GM23338 (cell line): ENCODE results near the gene YWHAQ. TPM values are rescaled to one million over a fixed set of nuclear protein-coding genes. Genes with fewer than 3 reads are reported as not detected.

ENCODE experiments used
- ATAC-seq: fragments of 200-7000 bp; cut with Tn5 transposase; 3 replicates; pipeline ENCODE4 v1.9.1; 2020
- DNase-seq: peaks from one replicate; pipeline ENCODE4 v3.0.0-alpha.2; 2015; ENCODE audit warnings: low spot score
- H2AFZ ChIP-seq: fragments of 200-600 bp; sonication (generic); 2 replicates; pipeline ENCODE4 v1.8.0; 2016; ENCODE audit warnings: antibody characterized with exemption, mild to moderate bottlenecking, moderate library complexity
- H3F3A ChIP-seq: fragments of 200-600 bp; sonication (generic); replicated peaks from 2 replicates; pipeline ENCODE4 v1.8.0; 2017; ENCODE audit warnings: antibody characterized with exemption, mixed run types, low read depth
- H3K27ac ChIP-seq: fragments of 200-600 bp; sonication (generic); 2 replicates; pipeline ENCODE4 v1.6.1; 2016; ENCODE audit warnings: low read depth
- H3K27me3 ChIP-seq: fragments of 200-600 bp; sonication (generic); 2 replicates; pipeline ENCODE4 v1.8.0; 2016; ENCODE audit warnings: mild to moderate bottlenecking, mixed run types, moderate library complexity; ENCODE audit not compliant: insufficient read depth
- H3K36me3 ChIP-seq: fragments of 200-600 bp; sonication (generic); 2 replicates; pipeline ENCODE4 v1.8.0; 2016; ENCODE audit warnings: mild to moderate bottlenecking; ENCODE audit not compliant: insufficient read depth
- H3K4me1 ChIP-seq: fragments of 200-600 bp; sonication (generic); 2 replicates; pipeline ENCODE4 v1.8.0; 2016; ENCODE audit warnings: mild to moderate bottlenecking, moderate library complexity; ENCODE audit not compliant: insufficient read depth
- H3K4me2 ChIP-seq: fragments of 200-600 bp; sonication (generic); 2 replicates; pipeline ENCODE4 v1.7.1; 2017; ENCODE audit warnings: mixed run types
- H3K4me3 ChIP-seq: fragments of 200-600 bp; sonication (generic); 2 replicates; pipeline ENCODE4 v1.6.1; 2016; ENCODE audit warnings: mixed run types
- H3K79me2 ChIP-seq: fragments of 200-600 bp; sonication (generic); replicated peaks from 2 replicates; pipeline ENCODE4 v1.8.0; 2017; ENCODE audit warnings: mild to moderate bottlenecking; ENCODE audit not compliant: insufficient read depth
- H3K9me2 ChIP-seq: fragments of 200-600 bp; sonication (generic); 2 replicates; pipeline ENCODE4 v1.8.0; 2017; ENCODE audit not compliant: insufficient read depth
- H4K20me1 ChIP-seq: fragments of 200-600 bp; sonication (generic); replicated peaks from 2 replicates; pipeline ENCODE4 v1.8.0; 2017; ENCODE audit warnings: mild to moderate bottlenecking; ENCODE audit not compliant: insufficient read depth
- H3K27ac Mint-ChIP-seq: 2 replicates; pipeline ENCODE4 v1.8.0; 2020; ENCODE audit warnings: inconsistent platforms, mild to moderate bottlenecking, moderate library complexity, mixed read lengths
- H3K27me3 Mint-ChIP-seq: 3 replicates; pipeline ENCODE4 v1.8.0; 2022; ENCODE audit warnings: low read depth, mild to moderate bottlenecking, moderate library complexity, mixed read lengths, inconsistent platforms; ENCODE audit not compliant: insufficient read depth, poor library complexity
- H3K36me3 Mint-ChIP-seq: 3 replicates; pipeline ENCODE4 v1.8.0; 2021; ENCODE audit warnings: low read depth, mild to moderate bottlenecking, inconsistent platforms, moderate library complexity, mixed read lengths
- H3K4me1 Mint-ChIP-seq: 3 replicates; pipeline ENCODE4 v1.8.0; 2020; ENCODE audit warnings: mild to moderate bottlenecking, inconsistent platforms, mixed read lengths
- H3K4me3 Mint-ChIP-seq: 3 replicates; pipeline ENCODE4 v1.8.0; 2021; ENCODE audit warnings: moderate library complexity, mild to moderate bottlenecking, inconsistent platforms, mixed read lengths
- H3K9me3 Mint-ChIP-seq: 3 replicates; pipeline ENCODE4 v1.8.0; 2020; ENCODE audit warnings: moderate library complexity, mild to moderate bottlenecking, inconsistent platforms, mixed read lengths
- CREB1 ChIP-seq: fragments of 250-450 bp; sonication (Bioruptor Pico); IDR thresholded peaks from 2 replicates; pipeline ENCODE4 v1.5.0; 2020; ENCODE audit warnings: low read depth, mild to moderate bottlenecking, moderate library complexity
- EZH2 ChIP-seq: fragments of 200-600 bp; sonication (generic); IDR thresholded peaks from one replicate; pipeline ENCODE4 v1.8.0; 2017; ENCODE audit warnings: antibody characterized with exemption, mild to moderate bottlenecking, low read depth; ENCODE audit not compliant: unreplicated experiment
- EZH2phosphoT487 ChIP-seq: fragments of 200-600 bp; sonication (generic); IDR thresholded peaks from one replicate; pipeline ENCODE4 v1.8.1; 2018; ENCODE audit warnings: antibody characterized with exemption; ENCODE audit not compliant: unreplicated experiment
- JUNB ChIP-seq: IDR thresholded peaks from one replicate; pipeline ENCODE4 v1.6.1; 2016; ENCODE audit warnings: antibody characterized with exemption; ENCODE audit not compliant: unreplicated experiment
- NANOG ChIP-seq: IDR thresholded peaks from 2 replicates; pipeline ENCODE4 v1.6.1; 2016; ENCODE audit warnings: antibody characterized with exemption, borderline replicate concordance
- REST ChIP-seq: IDR thresholded peaks from one replicate; pipeline ENCODE4 v1.6.1; 2018; ENCODE audit warnings: antibody characterized with exemption; ENCODE audit not compliant: unreplicated experiment
- ZNF462 ChIP-seq: fragments of 250-450 bp; sonication (Bioruptor Pico); IDR thresholded peaks from 2 replicates; pipeline ENCODE4 v1.5.0; 2020; ENCODE audit warnings: mild to moderate bottlenecking, moderate library complexity
- polyA plus RNA-seq: library from polyadenylated mRNA; unstranded; fragments of >200 nt; fragmentation: Nextera tagmentation; extraction: Ambion mirVana; gene quantifications from 2 replicates; pipeline ENCODE4 v1.2.1, GENCODE V29; 2016
- total RNA-seq: library from RNA; depleted of rRNA; stranded (reverse); fragments of >200 nt; shearing (Covaris generic); gene quantifications from 2 replicates; pipeline ENCODE4 v1.2.3, GENCODE V29; 2014

YWHAQ gene
- total and polyA plus RNA-seq, 2 experiments from 2014 or later, result 295 to 464 TPM

GRCh38 chr2:9665898-9666297 is 35.1 kb upstream of the YWHAQ start:
- no peak overlapping the region for H2AFZ ChIP-seq

More at GRCh38 chr2:9665898-9666297, 35.1 kb upstream of the YWHAQ start:
- no peaks in the 10 kb centered on the region; the same call in 2 of the 3 replicates for H3K36me3 Mint-ChIP-seq
- H3K9me3 Mint-ChIP-seq, result no peaks in the 10 kb centered on the region
- H3K27me3 Mint-ChIP-seq, result peaks cover 4% of the 10 kb centered on the region
- no peaks in the 10 kb centered on the region; the same call in 2 of the 3 replicates for H3K4me1 Mint-ChIP-seq
- no peak overlapping the region for H3K4me3 ChIP-seq
- no peak overlapping the region for H3K4me2 ChIP-seq
- no peaks in the 10 kb centered on the region for H4K20me1 ChIP-seq
- H3K36me3 ChIP-seq, result no peaks in the 10 kb centered on the region
- H3F3A ChIP-seq, result no peaks in the 10 kb centered on the region
- H3K27ac ChIP-seq, result no peak overlapping the region
- TF ChIP-seq REST (no peak), JUNB (no peak), CREB1 (CRISPR knock-in tag) (no peak), EZH2phosphoT487 (no peak), ZNF462 (CRISPR knock-in tag) (no peak), NANOG (no peak), EZH2 (no peak)
- H3K79me2 ChIP-seq, result no peaks in the 10 kb centered on the region
- no peak overlapping the region for H3K27ac Mint-ChIP-seq
- H3K4me1 ChIP-seq, result no peaks in the 10 kb centered on the region
- 0 out of 2 replicates have a peak, but pooled peaks cover 6% of the 10 kb centered on the region for H3K9me2 ChIP-seq
- ATAC-seq, result no peak
- no peak overlapping the region for H3K4me3 Mint-ChIP-seq
- no peak for DNase-seq
- H3K27me3 ChIP-seq, result no peaks in the 10 kb centered on the region
